Fibroblast of lung (primary cell): Measurements from ENCODE around the gene ACAD11.

Experiments
- EZH2 ChIP-seq: IDR thresholded peaks from 2 replicates; pipeline ENCODE4 v1.5.1; 2012; ENCODE audit warnings: low read length, control low read depth, mild to moderate bottlenecking; ENCODE audit errors: missing control alignments
- TF ChIP-seq, protein P1 (sequence below), 2 donors: IDR thresholded peaks in 1 of 2; conservative IDR thresholded peaks in 1 of 2; 1 replicate in 1 of 2; 2 replicates in 1 of 2; pipeline ENCODE4 v1.5.1; 2011 to 2012; ENCODE audit warnings: low read length in 2 of 2, control low read depth in 1 of 2, inconsistent platforms in 1 of 2, low read depth in 1 of 2, mild to moderate bottlenecking in 1 of 2

DNA sequence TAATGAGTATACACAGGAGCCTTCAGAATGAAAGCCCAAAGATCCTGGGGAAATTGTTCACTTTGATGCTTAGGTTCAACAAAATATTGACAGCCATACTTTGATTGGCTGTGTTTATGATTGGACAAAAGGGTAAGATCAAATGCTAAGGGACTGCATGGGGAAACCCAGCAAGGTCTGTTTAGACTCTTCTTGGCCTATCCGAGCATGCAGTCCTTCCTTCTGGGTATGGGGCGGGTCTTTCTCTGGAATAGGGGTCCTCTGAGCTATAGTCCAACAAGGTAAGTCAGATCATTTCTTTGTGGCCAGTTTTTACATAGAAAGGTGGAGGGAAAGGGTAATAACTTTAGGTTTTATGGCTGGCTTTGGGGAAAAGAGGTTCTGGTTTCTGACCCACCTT is 115.5 kb downstream of the ACAD11 start:
- TF ChIP-seq, protein P1, sequence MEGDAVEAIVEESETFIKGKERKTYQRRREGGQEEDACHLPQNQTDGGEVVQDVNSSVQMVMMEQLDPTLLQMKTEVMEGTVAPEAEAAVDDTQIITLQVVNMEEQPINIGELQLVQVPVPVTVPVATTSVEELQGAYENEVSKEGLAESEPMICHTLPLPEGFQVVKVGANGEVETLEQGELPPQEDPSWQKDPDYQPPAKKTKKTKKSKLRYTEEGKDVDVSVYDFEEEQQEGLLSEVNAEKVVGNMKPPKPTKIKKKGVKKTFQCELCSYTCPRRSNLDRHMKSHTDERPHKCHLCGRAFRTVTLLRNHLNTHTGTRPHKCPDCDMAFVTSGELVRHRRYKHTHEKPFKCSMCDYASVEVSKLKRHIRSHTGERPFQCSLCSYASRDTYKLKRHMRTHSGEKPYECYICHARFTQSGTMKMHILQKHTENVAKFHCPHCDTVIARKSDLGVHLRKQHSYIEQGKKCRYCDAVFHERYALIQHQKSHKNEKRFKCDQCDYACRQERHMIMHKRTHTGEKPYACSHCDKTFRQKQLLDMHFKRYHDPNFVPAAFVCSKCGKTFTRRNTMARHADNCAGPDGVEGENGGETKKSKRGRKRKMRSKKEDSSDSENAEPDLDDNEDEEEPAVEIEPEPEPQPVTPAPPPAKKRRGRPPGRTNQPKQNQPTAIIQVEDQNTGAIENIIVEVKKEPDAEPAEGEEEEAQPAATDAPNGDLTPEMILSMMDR (conservative IDR thresholded peaks at IDR 0.05 in 1 of 2, IDR thresholded peaks at IDR 0.05 in 1 of 2; ENCODE audit: low read depth in 1 of 2, low read length in 2 of 2): no peak
- TF ChIP-seq EZH2: no peak
